ENCODE measurements around the gene PTPRG.

DNA sequence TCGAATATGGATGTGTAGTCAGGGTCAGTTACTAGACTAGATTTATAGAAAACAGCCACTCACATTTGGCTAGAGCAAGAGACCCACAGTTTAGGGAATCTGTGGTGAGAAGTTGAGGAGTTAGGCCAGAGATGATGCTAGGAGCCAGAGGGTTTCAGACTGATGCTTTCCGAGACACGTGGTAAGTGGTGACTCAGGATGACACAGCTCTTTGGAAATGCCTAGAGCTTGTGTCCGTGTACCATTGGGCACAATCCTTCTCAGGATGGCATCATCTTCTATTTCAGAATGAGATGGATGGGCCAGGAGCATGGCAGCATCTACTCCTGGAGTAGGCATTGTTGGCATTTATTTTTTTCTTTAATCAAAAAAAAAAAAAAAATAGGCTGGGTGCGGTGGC, 28.5 kb downstream of the PTPRG start:
- TF ChIP-seq, protein P1, sequence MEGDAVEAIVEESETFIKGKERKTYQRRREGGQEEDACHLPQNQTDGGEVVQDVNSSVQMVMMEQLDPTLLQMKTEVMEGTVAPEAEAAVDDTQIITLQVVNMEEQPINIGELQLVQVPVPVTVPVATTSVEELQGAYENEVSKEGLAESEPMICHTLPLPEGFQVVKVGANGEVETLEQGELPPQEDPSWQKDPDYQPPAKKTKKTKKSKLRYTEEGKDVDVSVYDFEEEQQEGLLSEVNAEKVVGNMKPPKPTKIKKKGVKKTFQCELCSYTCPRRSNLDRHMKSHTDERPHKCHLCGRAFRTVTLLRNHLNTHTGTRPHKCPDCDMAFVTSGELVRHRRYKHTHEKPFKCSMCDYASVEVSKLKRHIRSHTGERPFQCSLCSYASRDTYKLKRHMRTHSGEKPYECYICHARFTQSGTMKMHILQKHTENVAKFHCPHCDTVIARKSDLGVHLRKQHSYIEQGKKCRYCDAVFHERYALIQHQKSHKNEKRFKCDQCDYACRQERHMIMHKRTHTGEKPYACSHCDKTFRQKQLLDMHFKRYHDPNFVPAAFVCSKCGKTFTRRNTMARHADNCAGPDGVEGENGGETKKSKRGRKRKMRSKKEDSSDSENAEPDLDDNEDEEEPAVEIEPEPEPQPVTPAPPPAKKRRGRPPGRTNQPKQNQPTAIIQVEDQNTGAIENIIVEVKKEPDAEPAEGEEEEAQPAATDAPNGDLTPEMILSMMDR (IDR thresholded peaks at IDR 0.05): no peak
- no peak for TF ChIP-seq POLR2AphosphoS5 (IDR thresholded peaks at IDR 0.05; ENCODE audit: low read depth, low read length)

Measured in Panc1 (cell line).